ENCODE results near the gene CTSO. TPM values are rescaled to one million over a fixed set of nuclear protein-coding genes. Genes with fewer than 3 reads are reported as not detected.

Gene CTSO
- total RNA-seq, 1 donor: 10.8 TPM

DNA sequence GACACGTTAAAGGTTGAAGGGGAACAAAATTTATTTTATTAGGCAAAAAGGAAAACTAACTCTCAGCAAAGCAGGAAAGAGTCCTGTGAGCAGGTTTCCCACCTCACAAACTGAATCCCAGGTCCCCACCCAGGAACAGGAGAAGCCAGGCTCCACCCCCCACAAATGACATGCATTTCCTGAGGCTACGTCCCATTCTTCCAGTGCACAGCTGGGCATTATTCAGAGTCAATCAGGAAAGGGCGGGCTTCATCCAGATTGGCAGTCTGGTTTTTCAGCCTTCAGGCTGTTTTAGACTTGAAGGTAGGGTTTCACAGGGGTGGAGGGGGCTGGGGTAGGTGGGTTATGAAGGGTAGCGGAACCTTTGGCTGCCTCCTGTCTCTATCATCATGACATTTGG lies 75.7 kb downstream of the CTSO start:
- TF ChIP-seq, protein P1, sequence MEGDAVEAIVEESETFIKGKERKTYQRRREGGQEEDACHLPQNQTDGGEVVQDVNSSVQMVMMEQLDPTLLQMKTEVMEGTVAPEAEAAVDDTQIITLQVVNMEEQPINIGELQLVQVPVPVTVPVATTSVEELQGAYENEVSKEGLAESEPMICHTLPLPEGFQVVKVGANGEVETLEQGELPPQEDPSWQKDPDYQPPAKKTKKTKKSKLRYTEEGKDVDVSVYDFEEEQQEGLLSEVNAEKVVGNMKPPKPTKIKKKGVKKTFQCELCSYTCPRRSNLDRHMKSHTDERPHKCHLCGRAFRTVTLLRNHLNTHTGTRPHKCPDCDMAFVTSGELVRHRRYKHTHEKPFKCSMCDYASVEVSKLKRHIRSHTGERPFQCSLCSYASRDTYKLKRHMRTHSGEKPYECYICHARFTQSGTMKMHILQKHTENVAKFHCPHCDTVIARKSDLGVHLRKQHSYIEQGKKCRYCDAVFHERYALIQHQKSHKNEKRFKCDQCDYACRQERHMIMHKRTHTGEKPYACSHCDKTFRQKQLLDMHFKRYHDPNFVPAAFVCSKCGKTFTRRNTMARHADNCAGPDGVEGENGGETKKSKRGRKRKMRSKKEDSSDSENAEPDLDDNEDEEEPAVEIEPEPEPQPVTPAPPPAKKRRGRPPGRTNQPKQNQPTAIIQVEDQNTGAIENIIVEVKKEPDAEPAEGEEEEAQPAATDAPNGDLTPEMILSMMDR (IDR thresholded peaks at IDR 0.05; ENCODE audit: insufficient read depth, low read depth, low read length): no peak
- no peak overlapping the region for H3K4me3 ChIP-seq (ENCODE audit: low read depth, low read length)
- DNase-seq (ENCODE audit: low read depth): no peak

GRCh38 chr4:155875878-155876277 lies 77.8 kb downstream of the CTSO start:
- DNase-seq (ENCODE audit: low read depth): no peak
- TF ChIP-seq, protein P1 (IDR thresholded peaks at IDR 0.05; ENCODE audit: insufficient read depth, low read depth, low read length): no peak
- no peak overlapping the region for H3K4me3 ChIP-seq (ENCODE audit: low read depth, low read length)

Other genes with a start within 250 kb of the CTSO start
- gene GUCY1B1, start 194.8 kb downstream of the CTSO start, total RNA-seq: 1.7 and 1.9 TPM in 2 replicates
- not detected in 2 replicates for gene ASIC5, start 87.6 kb downstream of the CTSO start, total RNA-seq
- gene TDO2, start 50.2 kb downstream of the CTSO start, total RNA-seq: 2.2 and 4.2 TPM in 2 replicates